ENCODE measurements around the gene NAALADL2.

GRCh38 chr3:175102161-175102560, 243.0 kb downstream of the NAALADL2 start:
- TF ChIP-seq CTCF (IDR thresholded peaks at IDR 0.05; ENCODE audit: low read depth, low read length) (no peak), EZH2phosphoT487 (IDR thresholded peaks at IDR 0.05; ENCODE audit: low read depth) (no peak)

Measured in OCI-LY3 (cell line).